SK-N-MC (cell line): ENCODE results near the gene BCL10.

Experiments used
- EZH2 ChIP-seq: fragments of 200-600 bp; sonication (generic); IDR thresholded peaks from one replicate; pipeline ENCODE4 v1.6.1; 2017; ENCODE audit warnings: antibody characterized with exemption
- FOXP2 ChIP-seq: optimal IDR thresholded peaks from 2 replicates; pipeline ENCODE3; 2011; ENCODE audit warnings: mild to moderate bottlenecking, moderate library complexity; ENCODE audit not compliant: insufficient read depth; ENCODE audit errors: extremely low read length, control extremely low read depth
- POLR2AphosphoS5 ChIP-seq: IDR thresholded peaks from 2 replicates; pipeline ENCODE4 v1.6.1; 2012; ENCODE audit warnings: mild to moderate bottlenecking, low read depth, low read length, borderline replicate concordance

- TF ChIP-seq POLR2AphosphoS5 (no peak), FOXP2 (no peak), EZH2 (no peak)
Measured at GRCh38 chr1:85240643-85241042, 35.8 kb downstream of the BCL10 start.
